NB4 (cell line): Measurements from ENCODE around the gene USP28.

ENCODE experiments used
- MAX ChIP-seq: IDR thresholded peaks from 2 replicates; pipeline ENCODE4 v1.6.1; 2011; ENCODE audit warnings: low read depth, low read length
- MYC ChIP-seq: IDR thresholded peaks from 2 replicates; pipeline ENCODE4 v1.6.1; 2011; ENCODE audit warnings: low read depth, low read length
- POLR2A ChIP-seq: IDR thresholded peaks from 2 replicates; pipeline ENCODE4 v1.6.1; 2011; ENCODE audit warnings: mild to moderate bottlenecking; ENCODE audit not compliant: insufficient read length; ENCODE audit errors: extremely low read depth
- TF ChIP-seq, protein P1 (sequence below): IDR thresholded peaks from one replicate; pipeline ENCODE4 v1.5.1; 2012; ENCODE audit warnings: low read depth, low read length

GRCh38 chr11:113829751-113830150 lies 45.6 kb downstream of the USP28 start:
- TF ChIP-seq MAX (no peak), POLR2A (no peak), MYC (no peak)
- TF ChIP-seq, protein P1, sequence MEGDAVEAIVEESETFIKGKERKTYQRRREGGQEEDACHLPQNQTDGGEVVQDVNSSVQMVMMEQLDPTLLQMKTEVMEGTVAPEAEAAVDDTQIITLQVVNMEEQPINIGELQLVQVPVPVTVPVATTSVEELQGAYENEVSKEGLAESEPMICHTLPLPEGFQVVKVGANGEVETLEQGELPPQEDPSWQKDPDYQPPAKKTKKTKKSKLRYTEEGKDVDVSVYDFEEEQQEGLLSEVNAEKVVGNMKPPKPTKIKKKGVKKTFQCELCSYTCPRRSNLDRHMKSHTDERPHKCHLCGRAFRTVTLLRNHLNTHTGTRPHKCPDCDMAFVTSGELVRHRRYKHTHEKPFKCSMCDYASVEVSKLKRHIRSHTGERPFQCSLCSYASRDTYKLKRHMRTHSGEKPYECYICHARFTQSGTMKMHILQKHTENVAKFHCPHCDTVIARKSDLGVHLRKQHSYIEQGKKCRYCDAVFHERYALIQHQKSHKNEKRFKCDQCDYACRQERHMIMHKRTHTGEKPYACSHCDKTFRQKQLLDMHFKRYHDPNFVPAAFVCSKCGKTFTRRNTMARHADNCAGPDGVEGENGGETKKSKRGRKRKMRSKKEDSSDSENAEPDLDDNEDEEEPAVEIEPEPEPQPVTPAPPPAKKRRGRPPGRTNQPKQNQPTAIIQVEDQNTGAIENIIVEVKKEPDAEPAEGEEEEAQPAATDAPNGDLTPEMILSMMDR = no peak
